ENCODE results near the gene ATAD3C.

DNA sequence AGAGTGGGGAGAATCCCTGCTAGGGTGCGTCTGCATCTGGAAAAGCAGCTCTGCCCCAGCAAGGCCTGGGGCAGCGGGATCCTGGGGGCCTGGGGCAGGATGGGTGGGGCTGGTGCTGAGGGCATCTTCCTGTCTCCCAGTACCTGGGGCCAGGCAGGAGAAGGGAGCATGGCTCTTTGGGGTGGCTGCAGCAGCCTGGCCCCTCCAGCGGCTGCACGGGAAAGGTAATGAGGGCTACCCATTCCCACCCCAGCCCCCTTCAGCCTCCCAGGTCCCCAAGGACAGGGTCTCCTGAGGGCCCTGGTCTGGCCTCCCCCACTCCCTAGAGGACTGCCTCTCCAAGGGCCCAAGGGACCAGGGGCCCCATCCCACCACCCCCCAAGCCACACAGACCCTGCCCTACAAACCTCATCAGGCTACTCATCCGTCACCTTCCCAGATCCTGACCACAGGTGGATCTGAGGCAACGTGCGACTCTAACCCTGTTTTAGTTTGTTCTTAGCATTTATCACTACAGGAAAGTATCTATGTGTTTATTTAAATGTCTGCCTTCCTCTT lies 27.5 kb upstream of the ATAD3C start:
- TF ChIP-seq CTCF (IDR thresholded peaks at IDR 0.05) (no peak), POLR2A (IDR thresholded peaks at IDR 0.05) (no peak)

Data from heart left ventricle (tissue), 13 donors.